ENCODE measurements around the gene DNAJC17. TPM values are rescaled to one million over a fixed set of nuclear protein-coding genes. Genes with fewer than 3 reads are reported as not detected.

DNAJC17 gene
- total RNA-seq, 1 donor from 2014 or later: 59.2 TPM

GRCh38 chr15:40736575-40736974 is 70.7 kb downstream of the DNAJC17 start:
- no peaks in the 10 kb centered on the region for H3K27me3 ChIP-seq (ENCODE audit: control insufficient read depth, insufficient read depth, low read length)
- no peak overlapping the region for H3K4me3 ChIP-seq (ENCODE audit: low read depth, low read length)
- no peak for TF ChIP-seq CTCF (IDR thresholded peaks at IDR 0.05; ENCODE audit: insufficient read depth, low read length, poor library complexity, severe bottlenecking)
- H3K36me3 ChIP-seq (ENCODE audit: control insufficient read depth, insufficient read depth, low read length): peaks cover 1% of the 10 kb centered on the region
- no peak for DNase-seq (ENCODE audit: low read depth)

GRCh38 chr15:40731034-40731433 is 76.2 kb downstream of the DNAJC17 start:
- Histone ChIP-seq H3K36me3 (ENCODE audit: control insufficient read depth, insufficient read depth, low read length) (peaks cover 1% of the 10 kb centered on the region), H3K27me3 (ENCODE audit: control insufficient read depth, insufficient read depth, low read length) (no peaks in the 10 kb centered on the region), H3K4me3 (ENCODE audit: low read depth, low read length) (no peak overlapping the region)
- no peak for DNase-seq (ENCODE audit: low read depth)
- TF ChIP-seq CTCF (IDR thresholded peaks at IDR 0.05; ENCODE audit: insufficient read depth, low read length, poor library complexity, severe bottlenecking): no peak

- DNase-seq (ENCODE audit: low read depth): no peak
- Histone ChIP-seq H3K4me3 (ENCODE audit: low read depth, low read length) (no peak overlapping the region), H3K27me3 (ENCODE audit: control insufficient read depth, insufficient read depth, low read length) (no peaks in the 10 kb centered on the region), H3K36me3 (ENCODE audit: control insufficient read depth, insufficient read depth, low read length) (no peaks in the 10 kb centered on the region)
- TF ChIP-seq CTCF (IDR thresholded peaks at IDR 0.05; ENCODE audit: insufficient read depth, low read length, poor library complexity, severe bottlenecking): no peak
Measured at GRCh38 chr15:40723919-40724318, 83.4 kb downstream of the DNAJC17 start.

- no peak for DNase-seq (ENCODE audit: low read depth)
- no peak for TF ChIP-seq CTCF (IDR thresholded peaks at IDR 0.05; ENCODE audit: insufficient read depth, low read length, poor library complexity, severe bottlenecking)
- Histone ChIP-seq H3K36me3 (ENCODE audit: control insufficient read depth, insufficient read depth, low read length) (no peaks in the 10 kb centered on the region), H3K27me3 (ENCODE audit: control insufficient read depth, insufficient read depth, low read length) (no peaks in the 10 kb centered on the region), H3K4me3 (ENCODE audit: low read depth, low read length) (no peak overlapping the region)
Measured at GRCh38 chr15:40722934-40723333, 84.3 kb downstream of the DNAJC17 start.

- H3K36me3 ChIP-seq (ENCODE audit: control insufficient read depth, insufficient read depth, low read length): no peaks in the 10 kb centered on the region
- no peaks in the 10 kb centered on the region for H3K27me3 ChIP-seq (ENCODE audit: control insufficient read depth, insufficient read depth, low read length)
- DNase-seq (ENCODE audit: low read depth): no peak
- no peak for TF ChIP-seq CTCF (IDR thresholded peaks at IDR 0.05; ENCODE audit: insufficient read depth, low read length, poor library complexity, severe bottlenecking)
- no peak overlapping the region for H3K4me3 ChIP-seq (ENCODE audit: low read depth, low read length)
Measured at GRCh38 chr15:40722354-40722753, 84.9 kb downstream of the DNAJC17 start.

GRCh38 chr15:40721701-40722100 is 85.6 kb downstream of the DNAJC17 start:
- no peaks in the 10 kb centered on the region for H3K36me3 ChIP-seq (ENCODE audit: control insufficient read depth, insufficient read depth, low read length)
- no peaks in the 10 kb centered on the region for H3K27me3 ChIP-seq (ENCODE audit: control insufficient read depth, insufficient read depth, low read length)
- TF ChIP-seq CTCF (IDR thresholded peaks at IDR 0.05; ENCODE audit: insufficient read depth, low read length, poor library complexity, severe bottlenecking): no peak
- H3K4me3 ChIP-seq (ENCODE audit: low read depth, low read length): no peak overlapping the region
- no peak for DNase-seq (ENCODE audit: low read depth)

Data from kidney epithelial cell (primary cell).